Measurements from ENCODE around the gene AGBL3.
"Not testable (repeated sequence)": the region's sequence is repeated elsewhere in the genome, so short reads cannot be mapped to it uniquely, and the experiment has no call there.

- not testable (repeated sequence) for TF ChIP-seq CTCF, POLR2A (IDR thresholded peaks at IDR 0.05)
These were observed 80.7 kb downstream of the AGBL3 start for GRCh38 chr7:135067017-135067416.

Data from uterus (tissue), 2 donors.